Aortic smooth muscle cell (primary cell): ENCODE measurements around the gene FBN2. TPM values are rescaled to one million over a fixed set of nuclear protein-coding genes. Genes with fewer than 3 reads are reported as not detected.

Source experiments
- total RNA-seq: library from RNA; depleted of rRNA; stranded (reverse); fragments of >200 nt; gene quantifications from 2 replicates; pipeline ENCODE4 v1.2.3, GENCODE V29; 2014

Gene FBN2
- total RNA-seq = 4.4 and 18.4 TPM in 2 replicates

GRCh38 chr5:128538000-128538249, at the start of gene FBN2:
Gene FBN2 (minus strand): TSS chr5:128538245. CDS start chr5:128537603, 642 bp downstream.

